MCF 10A (cell line): ENCODE results near the gene CFAP97. TPM values are rescaled to one million over a fixed set of nuclear protein-coding genes. Genes with fewer than 3 reads are reported as not detected.

ENCODE experiments used
- BruUV-seq: library from RNA; stranded (reverse); fragments of 400-500 nt; replicated peaks from 2 replicates; lab custom pipeline; 2021; lab: Mats Ljungman, UMichigan
- CTCF ChIA-PET: fragments of 300-600 bp; sonication (Branson Sonifier 250); formaldehyde crosslinking; extraction: SDS; loops from one replicate; lab custom pipeline; 2021; ENCODE audit warnings: antibody characterized with exemption, inconsistent platforms; lab: Yijun Ruan, JAX
- POLR2A ChIA-PET: fragments of 300-600, 350-650 bp; sonication (Branson Sonifier 250); formaldehyde crosslinking; extraction: SDS; loops from one replicate; lab custom pipeline; 2020; ENCODE audit warnings: antibody characterized with exemption, inconsistent platforms; lab: Yijun Ruan, JAX
- DNase-seq: peaks from one replicate; pipeline ENCODE4 v3.0.0-alpha.2; 2018; ENCODE audit not compliant: unreplicated experiment
- H3K27ac Mint-ChIP-seq: one replicate; pipeline ENCODE4 v1.8.0; 2022; ENCODE audit warnings: mild to moderate bottlenecking, low read depth, mixed read lengths; ENCODE audit not compliant: unreplicated experiment
- H3K27me3 Mint-ChIP-seq: one replicate; pipeline ENCODE4 v1.8.0; 2022; ENCODE audit warnings: mixed read lengths; ENCODE audit not compliant: insufficient read depth, unreplicated experiment
- H3K36me3 Mint-ChIP-seq: one replicate; pipeline ENCODE4 v1.8.0; 2022; ENCODE audit warnings: mild to moderate bottlenecking, moderate library complexity, mixed read lengths; ENCODE audit not compliant: insufficient read depth, unreplicated experiment
- H3K4me1 Mint-ChIP-seq: one replicate; pipeline ENCODE4 v1.8.0; 2022; ENCODE audit warnings: mixed read lengths; ENCODE audit not compliant: insufficient read depth, unreplicated experiment
- H3K4me3 Mint-ChIP-seq: one replicate; pipeline ENCODE4 v1.8.0; 2022; ENCODE audit warnings: mild to moderate bottlenecking, moderate library complexity, mixed read lengths; ENCODE audit not compliant: unreplicated experiment
- H3K9me3 Mint-ChIP-seq: one replicate; pipeline ENCODE4 v1.8.0; 2022; ENCODE audit warnings: mixed read lengths; ENCODE audit not compliant: unreplicated experiment
- intact Hi-C: fragments of 100-400 bp; cut with micrococcal nuclease; formaldehyde crosslinking; loops from 2 replicates; pipeline ENCODE4 v1.14.1; 2022
- total RNA-seq: library from RNA; stranded (reverse); gene quantifications from 2 replicates; pipeline ENCODE4 v1.2.3, GENCODE V29; 2022
- TF ChIP-seq, protein P1 (sequence below): fragments of 200-600 bp; IDR thresholded peaks from one replicate; pipeline ENCODE4 v1.8.0; 2022; ENCODE audit warnings: antibody characterized with exemption, mild to moderate bottlenecking; ENCODE audit not compliant: unreplicated experiment

CFAP97 gene
- total RNA-seq, 1 experiment from 2014 or later, result 95.0 TPM

DNA sequence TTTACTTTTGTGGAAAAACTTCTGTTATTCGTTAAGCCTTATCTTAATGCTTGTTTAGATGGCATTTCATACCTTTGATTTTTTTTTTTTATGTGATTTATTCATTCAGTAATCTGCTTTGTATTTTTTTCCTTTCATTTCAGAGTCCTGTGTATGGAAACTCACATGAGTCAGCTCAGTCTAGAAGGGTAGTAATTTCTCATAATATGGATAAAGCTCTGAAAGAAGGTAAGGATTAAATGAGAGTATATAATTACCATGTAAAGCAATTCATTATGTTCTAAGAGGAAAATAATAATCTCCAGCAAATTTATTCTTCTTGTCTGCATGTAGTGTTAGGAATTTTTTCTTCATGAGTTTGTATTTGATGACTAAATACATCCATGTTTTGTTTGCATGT is 43.4 kb upstream of the CFAP97 start:
- CTCF ChIA-PET, result interaction anchor here (0.7 to 1.0 kb wide), 2 partner anchors 45 to 351 kb away, joined by 3 to 4 read pairs; no protein-coding TSS in a partner anchor
- BruUV-seq, result no TSS peak
- Mint-ChIP-seq H3K4me3 (no peak overlapping the region), H3K27me3 (no peaks in the 10 kb centered on the region), H3K27ac (no peak overlapping the region), H3K36me3 (peaks cover 6% of the 10 kb centered on the region), H3K4me1 (peaks cover 15% of the 10 kb centered on the region), H3K9me3 (no peaks in the 10 kb centered on the region)
- intact Hi-C loops, result no loop called here
- POLR2A ChIA-PET, result interaction anchor here (1.0 to 1.1 kb wide), 4 partner anchors 9 to 30 kb away, joined by 3 to 4 read pairs (median 3); no protein-coding TSS in a partner anchor
- DNase-seq, result no peak
- TF ChIP-seq, protein P1, sequence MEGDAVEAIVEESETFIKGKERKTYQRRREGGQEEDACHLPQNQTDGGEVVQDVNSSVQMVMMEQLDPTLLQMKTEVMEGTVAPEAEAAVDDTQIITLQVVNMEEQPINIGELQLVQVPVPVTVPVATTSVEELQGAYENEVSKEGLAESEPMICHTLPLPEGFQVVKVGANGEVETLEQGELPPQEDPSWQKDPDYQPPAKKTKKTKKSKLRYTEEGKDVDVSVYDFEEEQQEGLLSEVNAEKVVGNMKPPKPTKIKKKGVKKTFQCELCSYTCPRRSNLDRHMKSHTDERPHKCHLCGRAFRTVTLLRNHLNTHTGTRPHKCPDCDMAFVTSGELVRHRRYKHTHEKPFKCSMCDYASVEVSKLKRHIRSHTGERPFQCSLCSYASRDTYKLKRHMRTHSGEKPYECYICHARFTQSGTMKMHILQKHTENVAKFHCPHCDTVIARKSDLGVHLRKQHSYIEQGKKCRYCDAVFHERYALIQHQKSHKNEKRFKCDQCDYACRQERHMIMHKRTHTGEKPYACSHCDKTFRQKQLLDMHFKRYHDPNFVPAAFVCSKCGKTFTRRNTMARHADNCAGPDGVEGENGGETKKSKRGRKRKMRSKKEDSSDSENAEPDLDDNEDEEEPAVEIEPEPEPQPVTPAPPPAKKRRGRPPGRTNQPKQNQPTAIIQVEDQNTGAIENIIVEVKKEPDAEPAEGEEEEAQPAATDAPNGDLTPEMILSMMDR, result no peak

DNA sequence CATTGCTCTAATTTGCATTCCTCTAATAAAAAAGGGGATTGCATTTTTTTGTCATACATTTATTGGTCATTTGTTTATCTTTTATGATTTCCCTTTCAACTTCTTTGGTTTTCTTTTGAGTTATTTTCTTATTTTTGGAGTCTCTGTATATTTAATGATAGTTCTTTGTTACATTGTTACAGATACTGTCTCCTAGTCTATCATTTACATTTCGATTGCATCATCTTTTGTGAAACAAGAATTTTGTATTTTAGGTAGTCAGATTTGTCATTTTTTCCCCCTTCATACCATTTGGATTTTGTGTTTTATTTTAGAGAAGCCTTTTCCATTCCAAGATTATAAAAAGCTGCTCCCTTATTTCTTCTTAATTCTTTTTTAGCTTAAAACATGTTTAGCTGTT is 42.7 kb upstream of the CFAP97 start:
- TF ChIP-seq, protein P1, result no peak
- H3K9me3 Mint-ChIP-seq, result no peaks in the 10 kb centered on the region
- peaks cover 6% of the 10 kb centered on the region for H3K36me3 Mint-ChIP-seq
- no peak for DNase-seq
- H3K27me3 Mint-ChIP-seq, result no peaks in the 10 kb centered on the region
- POLR2A ChIA-PET, result interaction anchor here (1.0 to 1.1 kb wide), 3 partner anchors 9 to 17 kb away, joined by 3 read pairs; no protein-coding TSS in a partner anchor
- no peak overlapping the region for H3K27ac Mint-ChIP-seq
- peaks cover 15% of the 10 kb centered on the region for H3K4me1 Mint-ChIP-seq
- no peak overlapping the region for H3K4me3 Mint-ChIP-seq
- intact Hi-C loops, result no loop called here
- CTCF ChIA-PET, result interaction anchor here (0.5 to 1.0 kb wide), 3 partner anchors 11 to 352 kb away, joined by 3 to 4 read pairs (median 3); no protein-coding TSS in a partner anchor
- BruUV-seq, result no TSS peak

DNA sequence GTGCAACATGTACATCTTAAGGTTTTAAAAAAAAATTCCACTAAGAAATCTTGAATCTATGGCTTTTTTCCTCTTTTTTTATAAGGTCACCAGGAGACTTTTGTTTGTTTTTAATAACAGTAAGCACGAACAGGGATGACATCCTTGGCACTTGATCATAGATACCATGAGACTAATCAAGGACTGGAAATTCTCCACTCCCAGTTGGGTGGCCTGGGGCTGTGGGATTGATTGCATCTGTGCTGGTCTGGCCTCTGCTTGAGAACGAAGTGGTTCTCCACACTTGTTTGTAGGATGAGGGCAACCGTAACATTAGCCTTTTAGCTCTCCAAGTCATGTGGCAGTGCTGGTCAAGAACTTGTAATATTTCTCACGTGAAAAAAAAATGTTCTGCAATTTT is 41.0 kb upstream of the CFAP97 start:
- Mint-ChIP-seq H3K4me3 (no peak overlapping the region), H3K27ac (no peak overlapping the region), H3K9me3 (no peaks in the 10 kb centered on the region), H3K36me3 (peaks cover 6% of the 10 kb centered on the region), H3K4me1 (peaks cover 15% of the 10 kb centered on the region), H3K27me3 (no peaks in the 10 kb centered on the region)
- DNase-seq, result no peak
- POLR2A ChIA-PET, result interaction anchor here (0.7 to 0.9 kb wide), 3 partner anchors 8 to 61 kb away, joined by 3 to 4 read pairs (median 3); no protein-coding TSS in a partner anchor
- TF ChIP-seq, protein P1, result no peak
- CTCF ChIA-PET, result interaction anchor here (0.8 kb wide), 1 partner anchor 17 kb away, joined by 3 read pairs; no protein-coding TSS in a partner anchor
- no TSS peak for BruUV-seq
- intact Hi-C loops, result no loop called here

DNA sequence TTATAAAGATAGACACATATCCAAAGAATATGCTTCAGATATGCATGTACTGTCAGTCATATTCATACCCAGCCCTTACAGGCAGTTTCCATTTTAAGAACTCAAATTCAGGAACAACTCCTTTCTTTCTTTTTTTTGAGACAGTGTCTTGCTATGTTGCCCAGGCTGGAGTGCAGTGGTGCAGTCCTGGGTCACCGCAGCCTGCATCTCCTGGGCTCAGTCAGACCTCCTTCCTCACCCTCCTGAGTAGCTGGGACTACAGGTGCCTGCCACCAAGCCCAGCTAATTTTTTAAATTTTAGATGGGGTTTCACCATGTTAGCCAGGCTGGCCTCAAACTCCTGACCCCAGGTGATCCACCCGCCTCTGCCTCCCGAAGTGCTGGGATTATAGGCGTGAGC is 40.1 kb upstream of the CFAP97 start:
- CTCF ChIA-PET, result no interaction called here
- no peaks in the 10 kb centered on the region for H3K27me3 Mint-ChIP-seq
- no peak overlapping the region for H3K27ac Mint-ChIP-seq
- POLR2A ChIA-PET, result interaction anchor here (0.6 to 0.7 kb wide), 2 partner anchors 32 to 60 kb away, joined by 3 to 4 read pairs; no protein-coding TSS in a partner anchor
- no peak for DNase-seq
- no TSS peak for BruUV-seq
- H3K4me3 Mint-ChIP-seq, result no peak overlapping the region
- H3K36me3 Mint-ChIP-seq, result peaks cover 6% of the 10 kb centered on the region
- no peaks in the 10 kb centered on the region for H3K9me3 Mint-ChIP-seq
- peaks cover 15% of the 10 kb centered on the region for H3K4me1 Mint-ChIP-seq
- TF ChIP-seq, protein P1, result no peak
- intact Hi-C loops, result no loop called here
